HUES6 (cell line): ENCODE results near the gene PELI3.
"Not testable (repeated sequence)": the region's sequence is repeated elsewhere in the genome, so short reads cannot be mapped to it uniquely, and the experiment has no call there.

Experiments used
- H3K27ac ChIP-seq: 2 replicates; pipeline ENCODE4 v1.7.0; 2013; ENCODE audit warnings: low read depth, mild to moderate bottlenecking, low read length, inconsistent platforms
- H3K27me3 ChIP-seq: 2 replicates; pipeline ENCODE4 v1.6.1; 2013; ENCODE audit warnings: low read length; ENCODE audit not compliant: control insufficient read depth, insufficient read depth
- H3K36me3 ChIP-seq: 2 replicates; pipeline ENCODE4 v1.6.1; 2013; ENCODE audit warnings: low read length; ENCODE audit not compliant: control insufficient read depth, insufficient read depth
- H3K4me1 ChIP-seq: 2 replicates; pipeline ENCODE4 v1.6.1; 2013; ENCODE audit warnings: low read length; ENCODE audit not compliant: control insufficient read depth, insufficient read depth
- H3K4me3 ChIP-seq: 2 replicates; pipeline ENCODE4 v1.5.1; 2013; ENCODE audit warnings: low read depth, low read length
- H3K9ac ChIP-seq: one replicate; pipeline ENCODE4 v1.6.1; 2013; ENCODE audit warnings: mild to moderate bottlenecking, low read length
- H3K9me3 ChIP-seq: 2 replicates; pipeline ENCODE4 v1.6.1; 2013; ENCODE audit warnings: low read depth, low read length; ENCODE audit not compliant: control insufficient read depth, insufficient read depth

PELI3 gene

GRCh38 chr11:66429983-66430602, 36.6 kb upstream of the PELI3 start:
- Histone ChIP-seq H3K27me3 (no peaks in the 10 kb centered on the region), H3K9ac (no peak overlapping the region), H3K27ac (no peak overlapping the region), H3K36me3 (peaks cover 6% of the 10 kb centered on the region), H3K4me1 (no peaks in the 10 kb centered on the region), H3K9me3 (no peaks in the 10 kb centered on the region), H3K4me3 (no peak overlapping the region)

DNA sequence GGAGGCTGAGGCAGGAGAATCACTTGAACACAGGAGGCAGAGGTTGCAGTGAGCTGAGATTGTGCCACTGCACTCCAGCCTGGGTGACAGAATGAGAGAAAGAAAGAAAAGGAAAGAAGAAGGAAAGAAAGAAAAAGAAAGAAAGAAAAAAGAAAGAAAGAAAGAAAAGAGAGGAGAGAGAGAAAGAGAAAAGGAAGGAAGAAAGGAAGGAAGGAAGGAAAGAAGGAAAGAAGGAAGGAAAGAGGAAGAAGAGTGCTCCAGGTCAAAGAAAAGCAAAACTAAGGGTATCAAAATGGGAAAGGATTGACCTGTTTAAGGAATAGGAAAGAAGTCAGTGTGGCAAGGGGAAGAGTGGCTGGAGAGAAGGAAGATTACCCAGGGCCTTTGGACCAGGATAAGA, 35.4 kb upstream of the PELI3 start:
- peaks cover 18% of the 10 kb centered on the region for H3K36me3 ChIP-seq
- not testable (repeated sequence) for H3K4me1 ChIP-seq, H3K4me3 ChIP-seq, H3K9ac ChIP-seq, H3K27me3 ChIP-seq, H3K9me3 ChIP-seq, H3K27ac ChIP-seq

GRCh38 chr11:66431871-66432329, 34.8 kb upstream of the PELI3 start:
- peaks cover 24% of the 10 kb centered on the region for H3K36me3 ChIP-seq
- H3K9me3 ChIP-seq, H3K27ac ChIP-seq, H3K4me1 ChIP-seq, H3K27me3 ChIP-seq, H3K4me3 ChIP-seq, H3K9ac ChIP-seq: not testable (repeated sequence)

- Histone ChIP-seq H3K36me3 (peaks cover 28% of the 10 kb centered on the region), H3K4me3 (no peak overlapping the region), H3K9ac (no peak overlapping the region), H3K27me3 (no peaks in the 10 kb centered on the region), H3K4me1 (no peaks in the 10 kb centered on the region), H3K9me3 (no peaks in the 10 kb centered on the region), H3K27ac (no peak overlapping the region)
These were observed 34.1 kb upstream of the PELI3 start for GRCh38 chr11:66432597-66432996.

GRCh38 chr11:66437979-66438503, 28.7 kb upstream of the PELI3 start:
- Histone ChIP-seq H3K27ac (peak overlapping the region; percentile 82), H3K4me3 (peak overlapping the region; percentile 97), H3K4me1 (peaks cover 4% of the 10 kb centered on the region; the same call in 1 of the 2 replicates), H3K27me3 (no peaks in the 10 kb centered on the region), H3K9me3 (peaks cover 4% of the 10 kb centered on the region; the same call in 1 of the 2 replicates), H3K36me3 (peaks cover 28% of the 10 kb centered on the region), H3K9ac (peak overlapping the region; percentile 95)

GRCh38 chr11:66438504-66439466, 27.9 kb upstream of the PELI3 start, which contains the start of gene MRPL11:
MRPL11 (minus strand) TSS chr11:66438848; CDS start chr11:66438754, 94 bp downstream.
- peaks cover 11% of the 10 kb centered on the region; the same call in 1 of the 2 replicates for H3K9me3 ChIP-seq
- peak within 1 kb of the TSS; percentile 95 for H3K9ac ChIP-seq
- peak within 1 kb of the TSS; percentile 97 for H3K4me3 ChIP-seq
- peaks cover 26% of the 10 kb centered on the region for H3K36me3 ChIP-seq
- peaks cover 4% of the 10 kb centered on the region; the same call in 1 of the 2 replicates for H3K4me1 ChIP-seq
- H3K27me3 ChIP-seq, result no peaks in the 10 kb centered on the region
- H3K27ac ChIP-seq, result peak within 1 kb of the TSS; percentile 82

DNA sequence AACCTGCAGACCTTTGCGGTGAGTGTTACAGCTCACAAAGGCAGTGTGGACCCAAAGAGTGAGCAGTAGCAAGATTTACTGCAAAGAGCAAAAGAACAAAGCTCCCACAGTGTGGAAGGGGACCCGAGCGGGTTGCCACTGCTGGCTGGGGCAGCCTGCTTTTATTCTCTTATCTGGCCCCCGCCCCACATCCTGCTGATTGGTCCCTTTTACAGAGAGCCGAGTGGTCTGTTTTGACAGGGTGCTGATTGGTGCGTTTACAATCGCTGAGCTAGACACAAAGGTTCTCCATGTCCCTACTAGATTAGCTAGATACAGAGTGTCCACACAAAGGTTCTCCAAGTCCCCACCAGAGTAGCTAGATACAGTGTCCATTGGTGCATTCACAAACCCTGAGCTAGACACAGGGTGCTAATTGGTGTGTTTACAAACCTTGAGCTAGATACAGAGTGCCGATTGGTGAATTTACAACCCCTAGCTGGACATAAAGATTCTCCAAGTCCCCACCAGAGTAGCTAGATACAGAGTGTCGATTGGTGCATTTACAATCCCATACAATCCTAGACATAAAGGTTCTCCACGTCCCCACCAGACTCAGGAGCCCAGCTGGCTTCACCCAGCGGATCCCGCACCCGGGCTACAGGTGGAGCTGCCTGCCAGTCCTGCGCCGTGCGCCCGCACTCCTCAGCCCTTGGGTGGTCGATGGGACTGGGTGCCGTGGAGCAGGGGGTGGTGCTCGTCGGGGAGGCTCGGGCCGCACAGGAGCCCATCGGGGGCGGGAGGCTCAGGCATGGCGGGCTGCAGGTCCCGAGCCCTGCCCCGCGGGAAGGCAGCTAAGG, 26.4 kb upstream of the PELI3 start:
- not testable (repeated sequence) for H3K9ac ChIP-seq, H3K27ac ChIP-seq, H3K27me3 ChIP-seq, H3K4me3 ChIP-seq, H3K4me1 ChIP-seq
- Histone ChIP-seq H3K36me3 (peaks cover 20% of the 10 kb centered on the region), H3K9me3 (peaks cover 14% of the 10 kb centered on the region; the same call in 1 of the 2 replicates)

- not testable (repeated sequence) for H3K4me3 ChIP-seq, H3K27ac ChIP-seq, H3K4me1 ChIP-seq, H3K27me3 ChIP-seq, H3K9ac ChIP-seq
- peaks cover 14% of the 10 kb centered on the region for H3K36me3 ChIP-seq
- H3K9me3 ChIP-seq, result peaks cover 14% of the 10 kb centered on the region; the same call in 1 of the 2 replicates
These were observed 25.8 kb upstream of the PELI3 start for GRCh38 chr11:66440940-66441282.

- Histone ChIP-seq H3K4me1 (no peaks in the 10 kb centered on the region; the same call in 1 of the 2 replicates), H3K27ac (no peak overlapping the region), H3K36me3 (no peaks in the 10 kb centered on the region), H3K27me3 (no peaks in the 10 kb centered on the region), H3K4me3 (no peak overlapping the region), H3K9ac (no peak overlapping the region), H3K9me3 (peaks cover 14% of the 10 kb centered on the region; the same call in 1 of the 2 replicates)
These were observed 23.1 kb upstream of the PELI3 start for GRCh38 chr11:66443602-66444001.

DNA sequence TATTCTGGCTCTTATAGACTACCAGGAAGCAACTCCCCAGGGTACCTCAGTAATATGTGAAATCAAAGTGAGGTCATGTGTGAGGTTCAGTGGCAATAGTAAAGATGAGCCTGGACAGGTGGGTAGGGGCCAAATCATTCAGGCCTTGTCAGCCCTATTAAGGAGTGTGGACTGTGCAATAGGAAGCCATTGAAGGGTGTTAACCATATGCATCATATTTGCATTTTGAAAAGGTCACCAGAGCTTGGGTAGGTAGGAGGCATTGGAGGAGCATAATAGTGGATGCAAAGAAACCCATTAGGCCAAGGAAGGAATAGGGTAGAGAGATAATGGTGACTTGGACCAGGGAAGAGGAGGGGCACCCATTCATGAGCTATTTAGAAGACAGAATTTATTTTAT, 19.7 kb upstream of the PELI3 start:
- Histone ChIP-seq H3K9me3 (peaks cover 14% of the 10 kb centered on the region; the same call in 1 of the 2 replicates), H3K27me3 (0 out of 2 replicates have a peak, but pooled peaks cover 3% of the 10 kb centered on the region), H3K36me3 (no peaks in the 10 kb centered on the region), H3K27ac (no peak overlapping the region), H3K9ac (no peak overlapping the region), H3K4me1 (no peaks in the 10 kb centered on the region; the same call in 1 of the 2 replicates), H3K4me3 (no peak overlapping the region)
